Measurements from ENCODE around the gene SGTA.
"Not testable (repeated sequence)": the region's sequence is repeated elsewhere in the genome, so short reads cannot be mapped to it uniquely, and the experiment has no call there.

Gene SGTA

DNA sequence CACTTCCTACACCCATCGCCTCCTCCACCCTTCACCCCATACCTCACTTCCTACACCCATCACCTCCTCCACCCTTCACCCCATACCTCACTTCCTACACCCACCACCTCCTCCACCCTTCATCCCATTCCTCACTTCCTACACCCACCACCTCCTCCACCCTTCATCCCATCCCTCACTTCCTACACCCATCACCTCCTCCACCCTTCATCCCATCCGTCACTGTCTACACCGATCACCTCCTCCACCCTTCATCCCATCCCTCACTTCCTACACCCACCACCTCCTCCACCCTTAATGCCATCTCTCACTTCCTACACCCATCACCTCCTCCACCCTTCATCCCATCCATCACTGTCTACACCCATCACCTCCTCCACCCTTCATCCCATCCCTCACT lies 69.9 kb downstream of the SGTA start:
- not testable (repeated sequence) for DNase-seq (ENCODE audit: low read depth in 2 of 2)

DNA sequence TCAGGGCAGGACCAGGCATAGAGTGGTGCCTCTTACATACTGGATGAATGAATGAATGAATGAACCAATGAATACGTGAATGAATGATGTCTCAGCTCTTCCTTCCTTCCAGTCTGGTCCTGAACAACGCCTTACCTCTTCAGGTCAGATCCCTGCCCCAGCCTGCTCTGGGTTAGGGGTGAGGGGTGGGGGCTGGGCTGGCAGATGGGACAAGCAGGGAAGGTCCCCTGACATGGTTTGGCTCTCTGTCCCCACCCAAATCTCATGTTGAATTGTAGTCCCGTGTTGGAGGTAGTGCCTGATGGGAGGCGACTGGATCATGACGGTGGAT lies 71.2 kb downstream of the SGTA start:
- DNase-seq (ENCODE audit: low read depth in 2 of 2), result no peak

DNA sequence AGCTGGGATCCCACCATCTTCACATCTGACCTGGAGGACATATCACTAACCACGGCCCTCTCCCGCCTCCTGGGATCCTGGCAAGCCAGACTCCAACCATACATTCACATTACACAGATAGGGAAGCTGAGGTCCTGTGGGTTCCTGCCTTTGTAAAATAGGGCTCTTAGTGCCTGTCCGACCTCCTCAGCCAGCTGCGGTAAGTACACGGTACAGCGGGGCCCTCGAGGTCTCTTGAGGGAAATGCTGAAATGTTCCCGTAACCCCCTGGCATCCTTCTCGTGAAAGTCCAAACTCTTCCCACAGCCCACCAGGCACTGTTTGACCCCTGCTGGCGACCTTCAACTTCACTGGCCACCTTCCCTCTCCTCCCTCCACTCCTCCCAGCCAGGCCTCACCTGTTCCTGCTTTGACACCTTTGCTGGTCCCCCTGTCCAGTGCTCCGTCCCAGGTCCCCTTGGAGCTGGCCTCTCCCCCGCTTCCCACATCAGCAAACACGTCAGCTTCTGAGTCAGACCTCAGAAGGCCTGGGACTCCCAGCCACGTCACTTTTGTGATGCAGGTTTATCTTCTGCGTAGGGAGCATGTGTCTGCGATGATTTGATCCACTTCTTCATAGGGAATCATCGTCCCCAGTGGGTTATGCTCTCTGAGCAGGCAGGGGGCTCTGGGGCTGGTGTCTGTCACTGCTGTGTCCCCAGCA lies 71.8 kb downstream of the SGTA start:
- DNase-seq (ENCODE audit: low read depth in 2 of 2), result no peak

- no peak for DNase-seq (ENCODE audit: low read depth in 2 of 2)
These were observed 76.8 kb downstream of the SGTA start for GRCh38 chr19:2706251-2706650.

Data from stimulated activated CD4-positive, alpha-beta T cell treated with anti-CD3 and anti-CD28 coated beads, Interleukin-4, amount 100 ng/mL, for 48 hours (primary cell).